Trophoblast cell (in vitro differentiated cells and primary cell): Measurements from ENCODE around the gene SLC41A1.

Experiments used
- DNase-seq, 2 donors: peaks; one replicate each; pipeline ENCODE4 v3.0.0-alpha.2; 2016
- H2AFZ ChIP-seq: 2 replicates; pipeline ENCODE4 v1.6.1; 2013; ENCODE audit warnings: low read length, moderate library complexity, mild to moderate bottlenecking; ENCODE audit not compliant: insufficient read depth, poor library complexity
- H2AK5ac ChIP-seq: 2 replicates; pipeline ENCODE4 v1.6.1; 2013; ENCODE audit warnings: mild to moderate bottlenecking, low read length
- H2BK120ac ChIP-seq: 2 replicates; pipeline ENCODE4 v1.6.1; 2013; ENCODE audit warnings: low read length, mild to moderate bottlenecking, moderate library complexity; ENCODE audit not compliant: insufficient read depth, poor library complexity
- H2BK12ac ChIP-seq: 2 replicates; pipeline ENCODE4 v1.6.1; 2013; ENCODE audit warnings: mild to moderate bottlenecking, low read length, moderate library complexity
- H2BK5ac ChIP-seq: 2 replicates; pipeline ENCODE4 v1.6.1; 2013; ENCODE audit warnings: low read length, low read depth, moderate library complexity, mild to moderate bottlenecking; ENCODE audit not compliant: poor library complexity
- H3K14ac ChIP-seq: 2 replicates; pipeline ENCODE4 v1.6.1; 2013; ENCODE audit warnings: mild to moderate bottlenecking, low read length
- H3K18ac ChIP-seq: 2 replicates; pipeline ENCODE4 v1.6.1; 2013; ENCODE audit warnings: mild to moderate bottlenecking, low read length
- H3K23ac ChIP-seq: 2 replicates; pipeline ENCODE4 v1.6.1; 2013; ENCODE audit warnings: low read length
- H3K27ac ChIP-seq: 2 replicates; pipeline ENCODE4 v1.5.1; 2013; ENCODE audit warnings: low read depth, mild to moderate bottlenecking, inconsistent platforms, low read length, moderate library complexity
- H3K27me3 ChIP-seq: 2 replicates; pipeline ENCODE4 v1.6.1; 2013; ENCODE audit warnings: inconsistent platforms, mild to moderate bottlenecking, low read length, moderate library complexity; ENCODE audit not compliant: insufficient read depth
- H3K36me3 ChIP-seq, 2 experiments: 1 replicate in 1 of 2; 2 replicates in 1 of 2; pipeline ENCODE4 v1.6.1; 2013; ENCODE audit warnings: low read length in 2 of 2, mild to moderate bottlenecking in 2 of 2, moderate library complexity in 1 of 2; ENCODE audit not compliant: insufficient read depth in 2 of 2, control insufficient read depth in 1 of 2
- H3K4ac ChIP-seq: 2 replicates; pipeline ENCODE4 v1.6.1; 2013; ENCODE audit warnings: low read depth, mild to moderate bottlenecking, low read length, moderate library complexity
- H3K4me1 ChIP-seq, 2 experiments: 1 replicate in 1 of 2; 2 replicates in 1 of 2; pipeline ENCODE4 v1.6.1; 2013; ENCODE audit warnings: low read length in 2 of 2, mild to moderate bottlenecking in 2 of 2, moderate library complexity in 1 of 2; ENCODE audit not compliant: insufficient read depth in 2 of 2, control insufficient read depth in 1 of 2
- H3K4me2 ChIP-seq: 2 replicates; pipeline ENCODE4 v1.6.1; 2013; ENCODE audit warnings: inconsistent platforms, mild to moderate bottlenecking, low read length, moderate library complexity
- H3K4me3 ChIP-seq: 2 replicates; pipeline ENCODE4 v1.5.1; 2013; ENCODE audit warnings: mild to moderate bottlenecking, low read depth, low read length, inconsistent platforms
- H3K79me1 ChIP-seq: one replicate; pipeline ENCODE4 v1.6.1; 2013; ENCODE audit warnings: low read length
- H3K79me2 ChIP-seq: 2 replicates; pipeline ENCODE4 v1.6.1; 2013; ENCODE audit warnings: low read length, mild to moderate bottlenecking; ENCODE audit not compliant: control insufficient read depth, insufficient read depth, poor library complexity
- H3K9ac ChIP-seq: 2 replicates; pipeline ENCODE4 v1.6.1; 2013; ENCODE audit warnings: mild to moderate bottlenecking, low read length
- H3K9me3 ChIP-seq: 2 replicates; pipeline ENCODE4 v1.6.1; 2013; ENCODE audit warnings: low read depth, mild to moderate bottlenecking, control low read depth, inconsistent platforms, low read length; ENCODE audit not compliant: insufficient read depth
- H4K12ac ChIP-seq: 2 replicates; pipeline ENCODE4 v1.6.1; 2013; ENCODE audit warnings: low read depth, mild to moderate bottlenecking, low read length, moderate library complexity
- H4K8ac ChIP-seq: 2 replicates; pipeline ENCODE4 v1.6.1; 2013; ENCODE audit warnings: low read depth, mild to moderate bottlenecking, low read length, moderate library complexity
- H4K91ac ChIP-seq: one replicate; pipeline ENCODE4 v1.6.1; 2013; ENCODE audit warnings: low read depth, mild to moderate bottlenecking, low read length, moderate library complexity
- WGBS: extraction: QIAGEN DNeasy Blood & Tissue Kit; methylation state at CpG from one replicate; pipeline ENCODE4 v1.1.7; 2013; ENCODE audit warnings: missing lambda C conversion rate; ENCODE audit not compliant: insufficient read length, insufficient coverage; ENCODE audit errors: extremely low coverage; 5-methylcytosine and 5-hydroxymethylcytosine counted together

Gene SLC41A1

GRCh38 chr1:205834751-205835150 lies 21.8 kb upstream of the SLC41A1 start:
- Histone ChIP-seq H2BK120ac (no peak overlapping the region), H4K12ac (no peak overlapping the region), H2BK5ac (no peak overlapping the region), H3K27me3 (no peaks in the 10 kb centered on the region), H4K8ac (no peak overlapping the region), H3K14ac (no peak overlapping the region), H3K4ac (no peak overlapping the region), H3K4me1 (peaks cover 4 to 14% of the 10 kb centered on the region in 2 experiments), H4K91ac (no peak overlapping the region), H3K18ac (no peak overlapping the region), H3K23ac (no peak overlapping the region), H3K79me2 (no peaks in the 10 kb centered on the region), H2BK12ac (peak overlapping the region; percentile 4), H3K79me1 (no peaks in the 10 kb centered on the region), H3K36me3 (no peaks in the 10 kb centered on the region), H3K27ac (no peak overlapping the region), H3K4me2 (no peak overlapping the region), H2AK5ac (no peak overlapping the region), H3K4me3 (no peak overlapping the region), H3K9ac (no peak overlapping the region), H2AFZ (no peak overlapping the region), H3K9me3 (peaks cover 1% of the 10 kb centered on the region)
- DNase-seq = no peak
- WGBS = no CpG with 5 or more reads among the region's 4 CpGs

GRCh38 chr1:205832326-205832751 lies 19.3 kb upstream of the SLC41A1 start:
- Histone ChIP-seq H2AK5ac (no peak overlapping the region), H2AFZ (peak overlapping the region; percentile 17), H3K4ac (no peak overlapping the region), H4K12ac (no peak overlapping the region), H3K14ac (no peak overlapping the region), H3K36me3 (no peaks in the 10 kb centered on the region), H3K4me3 (no peak overlapping the region), H3K27ac (no peak overlapping the region), H2BK5ac (no peak overlapping the region), H3K9me3 (peaks cover 1% of the 10 kb centered on the region), H4K8ac (no peak overlapping the region), H2BK120ac (no peak overlapping the region), H3K79me2 (no peaks in the 10 kb centered on the region), H3K4me2 (no peak overlapping the region), H3K27me3 (no peaks in the 10 kb centered on the region), H2BK12ac (no peak overlapping the region), H3K23ac (no peak overlapping the region), H3K4me1 (peaks cover 4 to 14% of the 10 kb centered on the region in 2 experiments), H3K79me1 (no peaks in the 10 kb centered on the region), H3K18ac (no peak overlapping the region), H4K91ac (peak overlapping the region; percentile 34), H3K9ac (no peak overlapping the region)
- peak; percentile 19 to 41 for DNase-seq
- WGBS = no CpG with 5 or more reads among the region's 6 CpGs

GRCh38 chr1:205827623-205828022 lies 14.6 kb upstream of the SLC41A1 start:
- Histone ChIP-seq H4K91ac (no peak overlapping the region), H3K4me2 (no peak overlapping the region), H3K79me1 (no peaks in the 10 kb centered on the region), H2BK5ac (no peak overlapping the region), H3K27ac (no peak overlapping the region), H3K27me3 (no peaks in the 10 kb centered on the region), H2AFZ (no peak overlapping the region), H4K12ac (no peak overlapping the region), H3K36me3 (no peaks in the 10 kb centered on the region), H4K8ac (no peak overlapping the region), H3K79me2 (no peaks in the 10 kb centered on the region), H3K18ac (no peak overlapping the region), H3K4me3 (no peak overlapping the region), H3K9me3 (peaks cover 1% of the 10 kb centered on the region), H3K9ac (no peak overlapping the region), H2BK12ac (no peak overlapping the region), H3K23ac (no peak overlapping the region), H3K14ac (no peak overlapping the region), H2AK5ac (no peak overlapping the region), H2BK120ac (no peak overlapping the region), H3K4ac (no peak overlapping the region), H3K4me1 (peaks cover 0 to 7% of the 10 kb centered on the region in 2 experiments)
- no CpG with 5 or more reads among the region's 1 CpG for WGBS
- DNase-seq = no peak

GRCh38 chr1:205826995-205827394 lies 14.0 kb upstream of the SLC41A1 start:
- no peak for DNase-seq
- no peaks in the 10 kb centered on the region for H3K27me3 ChIP-seq
- no CpG with 5 or more reads among the region's 3 CpGs for WGBS
- peaks cover 1% of the 10 kb centered on the region for H3K9me3 ChIP-seq
- no peak overlapping the region for H3K27ac ChIP-seq
- H3K23ac ChIP-seq = no peak overlapping the region
- H3K9ac ChIP-seq = no peak overlapping the region
- H4K91ac ChIP-seq = no peak overlapping the region
- H4K8ac ChIP-seq = no peak overlapping the region
- H2BK12ac ChIP-seq = no peak overlapping the region
- H3K79me1 ChIP-seq = no peaks in the 10 kb centered on the region
- H3K18ac ChIP-seq = no peak overlapping the region
- H3K4me2 ChIP-seq = no peak overlapping the region
- H3K4me3 ChIP-seq = no peak overlapping the region
- no peaks in the 10 kb centered on the region for H3K36me3 ChIP-seq
- no peak overlapping the region for H2BK5ac ChIP-seq
- no peaks in the 10 kb centered on the region for H3K79me2 ChIP-seq
- H3K4ac ChIP-seq = no peak overlapping the region
- H2AFZ ChIP-seq = no peak overlapping the region
- no peak overlapping the region for H4K12ac ChIP-seq
- H3K14ac ChIP-seq = no peak overlapping the region
- peaks cover 0 to 1% of the 10 kb centered on the region in 2 experiments for H3K4me1 ChIP-seq
- H2BK120ac ChIP-seq = no peak overlapping the region
- H2AK5ac ChIP-seq = no peak overlapping the region
